ENCODE results near the gene CITED2. TPM values are rescaled to one million over a fixed set of nuclear protein-coding genes. Genes with fewer than 3 reads are reported as not detected.

The CITED2 gene
- total RNA-seq, 1 experiment from 2014 or later = 46.1 TPM

DNA sequence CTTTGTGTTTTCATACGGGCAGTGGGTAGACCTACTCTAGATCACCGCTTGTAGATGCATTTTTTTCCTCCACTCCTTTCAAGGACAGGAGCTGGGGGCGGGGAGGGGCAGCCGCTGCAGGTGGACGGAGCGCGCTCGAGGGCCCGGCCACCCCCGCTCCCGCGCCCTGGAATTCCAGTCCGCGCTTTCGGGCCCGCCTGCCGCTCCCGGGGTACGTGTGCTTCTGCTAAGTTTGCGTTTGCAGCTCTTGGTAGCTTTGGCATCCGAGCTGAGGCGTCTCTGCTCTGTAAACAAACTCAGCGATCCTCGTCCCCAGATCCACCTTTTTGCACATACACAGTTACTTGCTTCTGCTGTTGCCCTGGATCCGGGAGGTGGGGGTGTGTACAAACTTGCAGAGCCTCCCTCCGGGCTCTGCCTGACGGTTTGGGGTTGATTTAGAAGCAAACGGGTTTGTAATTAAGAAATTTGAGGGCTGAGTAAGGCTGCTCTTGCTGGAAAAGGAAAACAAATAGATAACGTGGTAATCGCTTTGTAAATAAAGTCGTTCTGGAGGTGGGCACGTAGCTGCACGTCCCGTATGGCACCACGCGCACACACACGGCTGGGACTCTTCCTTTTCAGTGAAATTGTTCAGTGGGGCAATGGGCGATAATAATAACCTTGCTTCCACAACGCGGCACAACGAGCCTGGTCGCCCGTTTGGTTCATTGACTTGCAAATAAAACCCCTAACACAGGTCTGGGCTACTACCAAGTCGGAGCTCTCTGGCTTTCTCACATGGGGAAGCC, 973 bp upstream of the CITED2 start:
- Histone ChIP-seq H3K4me3 (replicated peaks in 1 of 2; ENCODE audit: low read depth in 1 of 2, low read length in 2 of 2) (peak overlapping the region; percentile 94 to 96), H2AFZ (ENCODE audit: low read depth, low read length, poor library complexity, severe bottlenecking) (peak overlapping the region; percentile 97), H3K27ac (ENCODE audit: low read depth, low read length) (peak overlapping the region; percentile 88), H3K9me2 (ENCODE audit: insufficient read depth) (no peaks in the 10 kb centered on the region), H4K20me1 (ENCODE audit: insufficient read depth) (no peaks in the 10 kb centered on the region), H3K9ac (ENCODE audit: low read length) (peak overlapping the region; percentile 92), H3K79me2 (ENCODE audit: insufficient read depth, low read length) (peaks cover 27% of the 10 kb centered on the region), H3K9me3 (ENCODE audit: control insufficient read depth in 1 of 2, insufficient read depth in 1 of 2, low read depth in 1 of 2, low read length in 2 of 2) (no peaks in the 10 kb centered on the region), H3K4me2 (ENCODE audit: low read length) (peak overlapping the region; percentile 92), H3K27me3 (ENCODE audit: insufficient read depth, low read length) (no peaks in the 10 kb centered on the region), H3K4me1 (ENCODE audit: control insufficient read depth in 1 of 2, insufficient read depth in 2 of 2, low read length in 2 of 2) (peaks cover 24 to 61% of the 10 kb centered on the region in 2 experiments), H3K36me3 (ENCODE audit: control insufficient read depth in 1 of 2, insufficient read depth in 2 of 2, low read length in 2 of 2) (peaks cover 7 to 8% of the 10 kb centered on the region in 2 experiments; a peak in 1 of 4 replicates)
- DNase-seq (ENCODE audit: low read depth, low spot score) (peak; percentile 83), ATAC-seq (peak; percentile 64)
- POLR2A ChIA-PET = interaction anchor here (0.7 to 2.4 kb wide), 25 partner anchors 8 to 1546 kb away, joined by 3 to 12 read pairs (median 4); no protein-coding TSS in a partner anchor
- RAD21 ChIA-PET (ENCODE audit: low non-redundant PET in 1 of 2, low total read pairs in 2 of 2, uncharacterized antibody in 2 of 2, unreplicated experiment in 2 of 2) = interaction anchor here in 1 of 2 experiments (1.1 kb wide), 1 partner anchor 387 kb away, joined by 3 read pairs; no protein-coding TSS in a partner anchor
- intact Hi-C loops (cut with micrococcal nuclease) = loop anchor here (2.0 to 10.0 kb wide), 9 partner anchors 137 to 1545 kb away; no protein-coding TSS in a partner anchor
- TSS peak; percentile 80 for BruUV-seq (replicated peaks)
- CTCF ChIA-PET = interaction anchor here (1.1 to 2.3 kb wide), 4 partner anchors 11 to 677 kb away, joined by 3 to 9 read pairs (median 6); no protein-coding TSS in a partner anchor
- TF ChIP-seq, protein P1, sequence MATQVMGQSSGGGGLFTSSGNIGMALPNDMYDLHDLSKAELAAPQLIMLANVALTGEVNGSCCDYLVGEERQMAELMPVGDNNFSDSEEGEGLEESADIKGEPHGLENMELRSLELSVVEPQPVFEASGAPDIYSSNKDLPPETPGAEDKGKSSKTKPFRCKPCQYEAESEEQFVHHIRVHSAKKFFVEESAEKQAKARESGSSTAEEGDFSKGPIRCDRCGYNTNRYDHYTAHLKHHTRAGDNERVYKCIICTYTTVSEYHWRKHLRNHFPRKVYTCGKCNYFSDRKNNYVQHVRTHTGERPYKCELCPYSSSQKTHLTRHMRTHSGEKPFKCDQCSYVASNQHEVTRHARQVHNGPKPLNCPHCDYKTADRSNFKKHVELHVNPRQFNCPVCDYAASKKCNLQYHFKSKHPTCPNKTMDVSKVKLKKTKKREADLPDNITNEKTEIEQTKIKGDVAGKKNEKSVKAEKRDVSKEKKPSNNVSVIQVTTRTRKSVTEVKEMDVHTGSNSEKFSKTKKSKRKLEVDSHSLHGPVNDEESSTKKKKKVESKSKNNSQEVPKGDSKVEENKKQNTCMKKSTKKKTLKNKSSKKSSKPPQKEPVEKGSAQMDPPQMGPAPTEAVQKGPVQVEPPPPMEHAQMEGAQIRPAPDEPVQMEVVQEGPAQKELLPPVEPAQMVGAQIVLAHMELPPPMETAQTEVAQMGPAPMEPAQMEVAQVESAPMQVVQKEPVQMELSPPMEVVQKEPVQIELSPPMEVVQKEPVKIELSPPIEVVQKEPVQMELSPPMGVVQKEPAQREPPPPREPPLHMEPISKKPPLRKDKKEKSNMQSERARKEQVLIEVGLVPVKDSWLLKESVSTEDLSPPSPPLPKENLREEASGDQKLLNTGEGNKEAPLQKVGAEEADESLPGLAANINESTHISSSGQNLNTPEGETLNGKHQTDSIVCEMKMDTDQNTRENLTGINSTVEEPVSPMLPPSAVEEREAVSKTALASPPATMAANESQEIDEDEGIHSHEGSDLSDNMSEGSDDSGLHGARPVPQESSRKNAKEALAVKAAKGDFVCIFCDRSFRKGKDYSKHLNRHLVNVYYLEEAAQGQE (IDR thresholded peaks at IDR 0.05; ENCODE audit: low read depth) = no peak
- TF ChIP-seq, protein P2, sequence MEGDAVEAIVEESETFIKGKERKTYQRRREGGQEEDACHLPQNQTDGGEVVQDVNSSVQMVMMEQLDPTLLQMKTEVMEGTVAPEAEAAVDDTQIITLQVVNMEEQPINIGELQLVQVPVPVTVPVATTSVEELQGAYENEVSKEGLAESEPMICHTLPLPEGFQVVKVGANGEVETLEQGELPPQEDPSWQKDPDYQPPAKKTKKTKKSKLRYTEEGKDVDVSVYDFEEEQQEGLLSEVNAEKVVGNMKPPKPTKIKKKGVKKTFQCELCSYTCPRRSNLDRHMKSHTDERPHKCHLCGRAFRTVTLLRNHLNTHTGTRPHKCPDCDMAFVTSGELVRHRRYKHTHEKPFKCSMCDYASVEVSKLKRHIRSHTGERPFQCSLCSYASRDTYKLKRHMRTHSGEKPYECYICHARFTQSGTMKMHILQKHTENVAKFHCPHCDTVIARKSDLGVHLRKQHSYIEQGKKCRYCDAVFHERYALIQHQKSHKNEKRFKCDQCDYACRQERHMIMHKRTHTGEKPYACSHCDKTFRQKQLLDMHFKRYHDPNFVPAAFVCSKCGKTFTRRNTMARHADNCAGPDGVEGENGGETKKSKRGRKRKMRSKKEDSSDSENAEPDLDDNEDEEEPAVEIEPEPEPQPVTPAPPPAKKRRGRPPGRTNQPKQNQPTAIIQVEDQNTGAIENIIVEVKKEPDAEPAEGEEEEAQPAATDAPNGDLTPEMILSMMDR (IDR thresholded peaks at IDR 0.05 in 2 of 3, conservative IDR thresholded peaks at IDR 0.05 in 1 of 3; ENCODE audit: borderline replicate concordance in 1 of 3, insufficient read depth in 1 of 3, low read depth in 2 of 3, low read length in 2 of 3) = no peak
- peak; percentile 84 for TF ChIP-seq SIN3A (IDR thresholded peaks at IDR 0.05; ENCODE audit: low read depth)
- peak; percentile 84 for TF ChIP-seq POLR2AphosphoS5 (IDR thresholded peaks at IDR 0.05; ENCODE audit: low read depth, low read length)
- TF ChIP-seq TCF7L2 (IDR thresholded peaks at IDR 0.05; ENCODE audit: borderline replicate concordance, extremely low read depth, insufficient read depth, insufficient read length) = peak; percentile 26
- no peak for TF ChIP-seq EZH2phosphoT487 (IDR thresholded peaks at IDR 0.05; ENCODE audit: borderline replicate concordance)
- TF ChIP-seq CEBPB (IDR thresholded peaks at IDR 0.05; ENCODE audit: low read depth) = no peak; the same call in 1 of the 2 replicates
- peak; percentile 59; the same call in 1 of the 2 replicates for TF ChIP-seq JUND (IDR thresholded peaks at IDR 0.05)
- TF ChIP-seq YY1 (IDR thresholded peaks at IDR 0.05; ENCODE audit: extremely low read depth, insufficient replicate concordance, low read depth, low read length) = peak; percentile 69
- TF ChIP-seq, protein P3, sequence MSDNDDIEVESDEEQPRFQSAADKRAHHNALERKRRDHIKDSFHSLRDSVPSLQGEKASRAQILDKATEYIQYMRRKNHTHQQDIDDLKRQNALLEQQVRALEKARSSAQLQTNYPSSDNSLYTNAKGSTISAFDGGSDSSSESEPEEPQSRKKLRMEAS (IDR thresholded peaks at IDR 0.05) = peak; percentile 82
- no peak for TF ChIP-seq EZH2 (IDR thresholded peaks at IDR 0.05)
- no peak for TF ChIP-seq ZFX (IDR thresholded peaks at IDR 0.05)
- no peak for TF ChIP-seq SRF (IDR thresholded peaks at IDR 0.05; ENCODE audit: low read depth)
- TF ChIP-seq, protein P4, sequence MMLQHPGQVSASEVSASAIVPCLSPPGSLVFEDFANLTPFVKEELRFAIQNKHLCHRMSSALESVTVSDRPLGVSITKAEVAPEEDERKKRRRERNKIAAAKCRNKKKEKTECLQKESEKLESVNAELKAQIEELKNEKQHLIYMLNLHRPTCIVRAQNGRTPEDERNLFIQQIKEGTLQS (IDR thresholded peaks at IDR 0.05) = no peak
- no peak for TF ChIP-seq ELF1 (IDR thresholded peaks at IDR 0.05; ENCODE audit: borderline replicate concordance, low read depth)
- TF ChIP-seq FOSL1 (IDR thresholded peaks at IDR 0.05; ENCODE audit: low read depth) = no peak
- TF ChIP-seq ZNF274 (IDR thresholded peaks at IDR 0.05; ENCODE audit: low read depth, low read length) = no peak
- TF ChIP-seq SP1 (IDR thresholded peaks at IDR 0.05; ENCODE audit: low read depth) = peak; percentile 95

Data from HCT116 (cell line).